HEK293T (cell line): ENCODE measurements around the gene VAMP2.

Source experiments
- BHLHE40 ChIP-seq: fragments of 450-650 bp; IDR thresholded peaks from 2 replicates; pipeline ENCODE4 v1.6.1; 2016; ENCODE audit warnings: mild to moderate bottlenecking, moderate library complexity, borderline replicate concordance
- FOXA1 ChIP-seq: fragments of 450-650 bp; IDR thresholded peaks from 2 replicates; pipeline ENCODE4 v1.6.1; 2016; ENCODE audit warnings: mild to moderate bottlenecking
- FOXK2 ChIP-seq: fragments of 450-650 bp; IDR thresholded peaks from 2 replicates; pipeline ENCODE4 v1.6.1; 2016; ENCODE audit warnings: mild to moderate bottlenecking
- L3MBTL2 ChIP-seq: fragments of 450-650 bp; conservative IDR thresholded peaks from 2 replicates; pipeline ENCODE4 v1.6.1; 2016; ENCODE audit warnings: mild to moderate bottlenecking
- SUZ12 ChIP-seq: fragments of 450-650 bp; IDR thresholded peaks from 2 replicates; pipeline ENCODE4 v1.6.1; 2016; ENCODE audit warnings: mild to moderate bottlenecking

- TF ChIP-seq SUZ12 (no peak), FOXA1 (no peak), L3MBTL2 (peak; percentile 79), BHLHE40 (no peak), FOXK2 (no peak)
These were observed 539 bp upstream of the VAMP2 start for GRCh38 chr17:8162997-8163977.
